GM19043 (cell line): ENCODE measurements around the gene CD2.

Experiments used
- ATAC-seq: cut with Tn5 transposase; IDR thresholded peaks from one replicate; pipeline ENCODE4 v1.9.1; 2021; ENCODE audit warnings: low read depth; ENCODE audit not compliant: unreplicated experiment

Gene CD2

DNA sequence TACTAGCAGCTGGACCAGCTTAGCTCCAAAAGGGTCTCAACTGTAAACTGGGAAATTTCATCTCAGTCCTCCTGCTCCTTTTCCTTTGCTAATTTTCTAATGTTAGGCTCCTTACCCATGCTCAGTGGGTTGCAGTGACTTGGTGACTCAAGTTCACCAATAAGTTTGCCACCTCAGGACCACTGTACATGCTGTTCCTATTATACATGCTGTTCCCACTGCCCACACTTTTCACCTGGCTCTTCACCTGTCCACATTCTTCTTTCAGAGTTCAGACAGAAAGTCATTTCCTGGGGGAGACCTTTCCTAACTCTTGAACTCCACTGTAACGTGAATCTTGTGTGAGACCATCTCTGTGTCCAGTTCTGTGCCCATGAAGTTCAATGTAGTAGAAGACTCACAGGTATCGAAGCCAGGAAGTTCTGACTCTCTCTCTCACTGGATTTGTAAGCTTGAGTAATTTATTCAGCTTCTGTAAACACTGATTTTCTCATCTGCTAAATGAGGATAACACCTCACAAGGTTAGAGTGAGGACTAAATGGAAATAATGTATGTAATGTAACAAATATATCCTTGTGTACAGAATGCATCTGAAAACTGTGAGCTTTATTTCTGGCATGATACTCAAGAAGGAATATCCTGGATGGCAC, 17.9 kb downstream of the CD2 start:
- no peak for ATAC-seq

DNA sequence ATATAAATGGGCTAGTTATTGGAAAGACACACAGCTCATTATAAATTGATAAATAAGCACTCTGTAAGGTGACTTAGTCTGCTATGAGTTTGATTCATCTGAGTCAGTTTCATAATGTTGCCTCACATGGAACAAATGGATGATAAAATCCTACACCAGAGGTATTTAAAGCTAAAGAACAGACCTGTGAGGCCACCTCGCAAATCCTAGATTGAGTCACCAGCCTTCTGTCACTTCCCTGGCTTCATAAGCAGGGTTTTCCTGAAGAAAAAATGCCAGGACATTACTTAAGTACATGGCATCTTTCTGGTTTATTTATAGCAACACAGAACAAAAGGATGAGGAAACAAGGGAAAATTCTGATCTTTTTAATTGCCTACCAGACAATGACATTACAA, 18.4 kb downstream of the CD2 start:
- ATAC-seq = no peak

DNA sequence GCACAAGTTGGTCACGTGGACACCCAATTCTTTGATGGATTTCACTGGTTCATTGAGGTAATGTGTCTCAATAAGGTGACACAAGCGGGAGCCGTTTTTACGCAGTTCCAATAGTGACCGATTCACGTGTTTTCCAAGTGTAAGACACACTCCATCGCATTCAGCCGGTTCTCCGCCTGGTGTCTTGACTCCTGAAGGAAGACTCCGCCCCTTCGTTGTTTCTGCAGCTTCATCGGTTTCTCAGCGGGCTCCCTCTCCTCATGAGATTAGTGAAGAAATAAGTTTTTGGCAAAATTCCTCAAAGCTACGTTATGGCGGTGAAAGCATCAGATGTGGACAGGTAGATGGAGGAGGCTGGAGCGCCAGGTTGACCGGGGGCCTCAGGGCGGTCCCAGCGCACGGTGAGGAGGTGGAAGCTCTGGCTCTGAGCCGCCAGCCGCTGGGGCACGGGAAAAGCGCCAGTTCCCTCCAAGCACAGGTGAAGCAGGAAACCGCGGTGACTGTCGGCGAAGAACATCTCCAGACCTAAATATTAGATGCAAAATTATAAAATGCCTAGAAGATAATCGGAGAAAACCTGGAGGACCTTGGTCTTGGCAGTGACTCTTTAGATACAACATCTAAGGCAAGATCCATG, 21.0 kb downstream of the CD2 start:
- no peak for ATAC-seq

DNA sequence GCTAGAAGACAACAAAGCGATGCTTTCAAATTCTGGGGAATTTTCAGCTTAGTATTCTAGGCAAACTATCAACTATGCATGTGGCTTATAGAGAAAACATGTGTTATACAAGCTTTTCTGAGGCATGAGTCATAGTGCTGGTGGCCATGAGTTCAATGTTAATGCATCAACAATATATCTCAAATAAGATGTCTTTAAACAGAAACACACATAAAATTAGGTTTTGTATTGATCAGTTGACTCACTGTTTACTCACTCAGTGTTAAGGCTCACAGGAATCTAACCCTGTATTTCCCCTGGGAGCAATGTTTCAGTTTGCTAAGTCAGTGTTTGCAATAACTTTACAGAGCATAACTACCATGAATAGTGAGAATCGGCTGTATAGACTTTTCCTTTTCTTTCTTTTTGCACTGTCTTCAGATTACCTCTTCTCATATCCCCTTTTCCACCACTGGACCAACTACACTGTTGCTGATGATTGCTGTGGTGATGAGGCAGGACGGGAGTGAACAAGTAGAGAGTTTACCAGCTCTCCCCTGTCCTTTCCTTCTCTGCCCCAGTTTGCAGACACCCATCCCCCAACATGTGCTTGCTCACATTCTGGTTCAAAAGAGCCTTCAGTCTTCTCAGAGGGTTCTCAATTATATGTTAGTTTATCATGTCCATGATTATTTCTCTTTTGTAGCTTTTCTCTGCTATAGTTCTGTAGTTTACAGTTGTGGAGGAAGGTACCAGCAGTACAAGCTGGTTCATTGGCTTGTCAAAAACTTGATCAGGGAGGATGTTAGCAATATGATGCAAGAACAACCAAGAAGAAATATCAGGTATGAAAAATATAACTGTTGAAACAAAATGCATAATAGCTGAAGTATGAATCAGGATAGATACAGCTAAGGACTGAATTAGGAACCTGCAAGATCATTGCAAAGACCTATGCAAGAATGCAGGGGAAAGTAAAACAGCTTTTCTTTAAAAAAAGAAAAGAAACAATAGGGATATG, 23.9 kb downstream of the CD2 start:
- no peak for ATAC-seq

DNA sequence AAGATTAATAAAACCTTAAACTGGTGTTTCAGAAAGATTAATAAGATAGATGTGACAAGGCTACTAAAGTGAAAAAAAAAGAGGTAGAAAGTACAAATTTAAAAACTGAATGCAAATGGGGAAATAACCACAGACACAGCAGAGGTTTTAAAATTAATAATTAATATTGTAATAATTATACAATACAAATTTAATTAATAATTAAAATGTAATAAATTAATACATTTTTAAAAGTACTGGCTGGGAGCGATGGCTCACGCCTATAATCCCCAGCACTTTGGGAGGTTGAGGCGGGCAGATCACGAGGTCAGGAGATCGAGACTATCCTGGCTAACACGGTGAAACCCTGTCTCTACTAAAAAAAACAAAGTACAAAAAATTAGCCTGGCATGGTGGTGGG, 26.8 kb downstream of the CD2 start:
- no peak for ATAC-seq

DNA sequence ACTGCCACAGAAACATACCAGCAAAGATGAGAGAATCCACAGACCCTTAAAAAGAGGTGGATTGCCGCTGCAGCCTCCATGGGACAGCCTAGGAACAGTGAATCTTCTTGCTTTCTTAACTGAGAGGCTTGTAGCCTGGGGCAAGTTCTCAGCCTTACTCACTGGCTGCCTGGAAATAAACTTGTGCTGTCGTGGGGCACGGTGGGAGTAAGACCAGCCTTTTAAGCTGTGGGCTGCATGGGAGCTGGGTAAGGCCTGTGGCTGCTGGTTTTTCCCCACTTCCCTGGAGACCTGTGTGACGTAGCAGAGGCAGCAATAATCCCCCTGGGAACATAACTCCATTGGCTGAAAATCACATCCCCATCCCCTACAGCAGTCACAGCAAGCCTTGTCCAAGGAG, 30.8 kb downstream of the CD2 start:
- ATAC-seq = no peak

DNA sequence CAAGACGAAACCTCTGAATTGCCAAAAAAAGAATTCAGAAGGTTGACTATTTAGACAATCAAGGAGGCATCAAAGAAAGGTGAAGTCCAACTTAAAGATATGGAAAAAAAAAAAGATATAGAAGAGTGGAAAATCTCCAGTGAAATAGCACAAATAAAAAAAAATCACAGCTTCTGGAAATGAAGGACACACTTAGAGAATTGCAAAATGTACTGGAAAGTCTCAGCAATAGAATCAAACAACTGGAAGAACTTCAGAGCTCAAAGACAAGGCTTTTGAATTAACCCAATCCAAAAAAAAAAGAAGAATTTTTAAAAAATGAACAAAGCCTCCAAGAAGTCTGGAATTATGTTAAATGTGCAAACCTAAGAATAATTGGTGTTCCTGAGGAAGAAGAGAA, 31.8 kb downstream of the CD2 start:
- ATAC-seq = no peak

DNA sequence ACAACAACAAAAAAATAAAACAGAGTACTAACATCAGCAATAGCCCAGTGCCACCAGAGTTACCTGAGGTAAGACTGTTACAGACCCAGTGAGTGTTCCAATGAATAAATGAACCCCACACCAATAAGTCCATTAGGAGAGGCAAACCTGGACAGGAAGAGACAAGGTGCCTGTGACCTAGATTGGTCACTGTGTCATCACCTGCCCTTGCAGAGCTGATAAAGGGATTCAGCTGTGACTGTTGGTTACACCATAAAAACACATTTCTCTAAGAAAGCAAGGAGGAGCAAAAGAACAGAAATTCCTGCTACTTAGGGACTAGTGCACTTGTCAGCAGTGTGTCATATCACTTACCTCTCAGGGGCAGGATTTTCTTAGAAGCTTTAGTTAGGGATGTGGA, 37.5 kb downstream of the CD2 start:
- ATAC-seq = no peak

DNA sequence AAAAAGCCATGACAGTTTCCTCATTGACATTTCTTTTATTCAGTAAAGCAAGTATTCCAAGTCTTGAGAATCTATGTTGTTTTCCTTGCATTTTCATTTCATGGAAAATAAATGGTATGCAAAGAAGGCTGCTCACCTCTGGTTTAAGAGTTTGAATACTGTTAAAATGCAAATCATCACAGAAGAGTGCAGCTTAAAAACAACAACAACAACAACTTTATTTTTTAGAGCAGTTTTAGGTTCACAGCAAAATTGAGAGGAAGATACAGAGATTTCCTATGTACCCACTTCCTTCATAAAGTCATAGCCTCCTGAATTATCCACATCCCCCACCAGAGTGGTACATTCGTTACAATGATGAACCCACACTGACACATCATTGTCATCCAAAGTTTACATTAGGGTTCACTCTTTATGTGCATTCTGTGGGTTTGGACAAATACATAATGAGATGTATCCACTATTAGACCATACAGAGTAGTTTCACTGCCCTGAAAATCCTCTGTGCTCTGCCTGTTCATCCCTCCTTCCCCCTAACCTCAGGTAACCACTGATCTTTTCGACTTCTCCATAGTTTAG, 39.2 kb downstream of the CD2 start:
- no peak for ATAC-seq

DNA sequence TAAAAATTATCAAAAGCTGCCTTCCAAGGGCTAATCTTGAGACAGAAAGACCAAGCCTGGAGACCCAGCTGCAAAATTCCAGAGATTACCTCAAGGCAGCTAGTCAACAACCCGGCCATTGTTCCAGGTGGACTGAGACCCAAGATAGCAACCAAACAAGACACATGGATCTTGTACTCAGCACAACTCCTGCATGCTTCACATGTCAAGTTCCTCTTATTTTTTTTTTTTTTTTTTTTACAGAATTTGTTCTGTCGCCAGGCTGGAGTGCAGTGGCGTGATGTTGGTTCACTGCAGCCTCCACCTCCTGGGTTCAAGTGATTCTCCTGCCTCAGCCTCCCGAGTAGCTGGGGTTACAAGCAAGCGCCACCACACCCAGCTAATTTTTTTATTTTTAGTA, 40.1 kb downstream of the CD2 start:
- no peak for ATAC-seq

DNA sequence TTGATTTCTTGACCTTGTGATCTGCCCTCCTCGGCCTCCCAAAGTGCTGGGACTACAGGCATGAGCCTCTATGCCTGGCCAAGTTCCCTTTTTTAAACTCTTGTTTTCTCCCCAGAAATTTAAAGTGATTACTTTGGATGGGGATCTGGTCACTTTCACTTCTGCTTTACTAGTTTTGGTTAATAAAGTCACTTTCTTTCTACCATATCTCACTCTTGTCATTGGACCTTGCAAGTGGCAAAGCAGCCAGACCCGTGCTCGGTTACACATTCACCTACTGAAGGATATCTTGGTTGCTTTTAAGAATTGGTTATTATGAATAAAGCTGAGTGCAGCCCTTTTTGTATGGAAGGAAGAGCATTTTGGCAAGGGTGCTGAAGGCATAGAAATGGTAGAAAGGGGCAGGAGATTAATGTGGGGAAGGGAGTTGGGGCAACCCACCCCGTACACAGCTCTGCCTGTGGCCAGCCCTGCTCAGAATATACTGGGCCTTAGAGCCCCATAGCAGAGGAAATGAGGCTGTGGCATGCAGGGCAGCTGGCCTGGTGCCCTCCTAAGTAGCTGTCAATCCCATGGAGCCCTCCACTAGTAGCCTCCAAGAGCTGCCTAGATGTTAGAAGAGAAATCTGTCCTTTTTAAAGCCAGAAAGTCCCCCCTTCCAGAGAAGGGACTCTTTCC, 40.7 kb downstream of the CD2 start:
- ATAC-seq = peak; percentile 94

DNA sequence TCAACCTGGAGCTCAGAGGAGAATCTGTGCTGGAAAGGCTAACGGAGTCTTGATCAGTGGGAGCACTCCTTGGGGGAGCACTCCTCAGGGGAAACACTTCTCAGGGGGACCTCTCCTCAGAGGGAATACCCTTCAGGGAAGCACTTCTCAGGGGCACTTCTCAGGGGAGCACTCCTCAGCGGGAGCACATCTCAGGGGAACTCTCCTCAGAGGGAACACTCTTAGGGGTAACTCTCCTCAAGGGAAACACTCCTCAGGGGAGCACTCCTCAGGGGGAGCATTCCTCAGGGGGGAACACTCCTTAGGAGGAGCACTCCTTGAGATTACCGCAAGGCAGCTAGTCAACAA, 41.2 kb downstream of the CD2 start:
- ATAC-seq = no peak

DNA sequence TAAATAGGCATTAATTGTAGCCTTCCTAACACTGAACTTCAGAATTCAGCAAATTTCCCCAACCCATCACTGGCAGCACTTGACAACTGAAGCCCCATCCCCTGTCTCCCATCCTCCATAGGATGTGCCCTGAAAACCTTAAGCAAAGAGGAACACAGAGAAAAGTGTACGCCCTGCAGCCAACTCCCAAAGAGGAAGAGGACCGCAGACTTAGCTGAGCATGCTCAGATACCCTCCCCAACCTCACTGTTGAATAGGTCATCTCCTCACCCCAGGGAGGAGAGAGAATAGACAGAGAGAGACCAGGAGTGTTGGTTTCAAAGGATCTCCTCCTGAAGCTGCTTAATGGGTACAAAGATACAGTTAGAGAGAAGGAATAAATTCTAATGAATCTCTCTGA, 50.5 kb downstream of the CD2 start:
- no peak for ATAC-seq

DNA sequence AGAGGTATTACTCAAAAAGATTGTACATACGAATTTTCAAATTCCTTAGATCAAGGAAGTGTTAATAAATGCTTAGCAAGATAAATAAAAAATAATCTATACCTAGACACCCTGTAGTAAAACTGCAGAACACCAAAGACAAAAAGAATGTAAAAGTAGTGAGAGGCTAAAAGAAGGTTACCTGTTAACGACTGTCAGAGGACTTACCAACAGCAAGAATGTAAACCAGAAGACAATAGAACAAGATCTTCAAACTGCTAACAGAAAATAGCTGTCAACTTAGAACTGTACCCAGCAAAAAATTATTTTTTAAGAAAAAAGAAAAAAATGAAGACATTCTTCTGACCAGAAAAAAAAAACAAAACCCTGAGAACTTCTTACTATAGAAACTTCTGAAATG, 51.2 kb downstream of the CD2 start:
- ATAC-seq = no peak

DNA sequence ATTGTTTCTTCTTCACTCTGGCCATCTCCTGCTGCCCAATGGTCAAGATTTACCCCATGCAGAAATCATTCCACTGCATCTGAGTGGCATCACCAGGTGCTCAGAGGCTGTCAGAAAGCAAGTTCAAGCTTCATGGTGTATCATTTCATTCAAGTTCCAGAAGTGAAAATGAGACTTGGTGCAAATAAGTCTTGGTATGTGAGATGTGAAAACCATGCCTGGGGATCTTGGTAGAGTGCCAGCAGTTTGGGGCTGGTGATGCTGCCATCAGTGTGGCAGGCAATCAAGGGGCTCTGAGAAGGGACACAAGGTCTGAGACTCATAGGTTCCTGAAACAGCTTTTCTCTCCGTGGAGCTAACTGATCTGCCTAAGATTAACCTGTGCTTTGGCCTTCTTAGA, 52.0 kb downstream of the CD2 start:
- ATAC-seq = no peak

DNA sequence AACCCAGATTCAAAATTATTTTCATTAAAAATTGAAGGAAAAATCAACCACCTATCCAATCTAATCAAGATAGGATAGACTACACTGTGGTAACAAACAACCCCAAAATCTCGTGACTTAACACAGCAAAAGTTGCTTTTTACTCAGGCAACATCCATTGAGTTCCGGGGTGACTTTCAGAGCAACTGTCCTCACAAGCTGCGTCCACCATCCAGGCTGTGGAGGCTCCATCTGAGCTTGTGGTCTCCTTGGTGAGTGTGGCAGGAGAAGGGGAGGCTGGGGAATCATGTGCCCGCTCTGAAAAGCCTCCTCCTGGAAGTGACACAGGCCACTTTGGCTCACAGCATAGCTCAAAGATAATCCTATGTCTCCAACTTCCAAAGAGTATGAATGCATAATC, 52.4 kb downstream of the CD2 start:
- ATAC-seq = no peak

DNA sequence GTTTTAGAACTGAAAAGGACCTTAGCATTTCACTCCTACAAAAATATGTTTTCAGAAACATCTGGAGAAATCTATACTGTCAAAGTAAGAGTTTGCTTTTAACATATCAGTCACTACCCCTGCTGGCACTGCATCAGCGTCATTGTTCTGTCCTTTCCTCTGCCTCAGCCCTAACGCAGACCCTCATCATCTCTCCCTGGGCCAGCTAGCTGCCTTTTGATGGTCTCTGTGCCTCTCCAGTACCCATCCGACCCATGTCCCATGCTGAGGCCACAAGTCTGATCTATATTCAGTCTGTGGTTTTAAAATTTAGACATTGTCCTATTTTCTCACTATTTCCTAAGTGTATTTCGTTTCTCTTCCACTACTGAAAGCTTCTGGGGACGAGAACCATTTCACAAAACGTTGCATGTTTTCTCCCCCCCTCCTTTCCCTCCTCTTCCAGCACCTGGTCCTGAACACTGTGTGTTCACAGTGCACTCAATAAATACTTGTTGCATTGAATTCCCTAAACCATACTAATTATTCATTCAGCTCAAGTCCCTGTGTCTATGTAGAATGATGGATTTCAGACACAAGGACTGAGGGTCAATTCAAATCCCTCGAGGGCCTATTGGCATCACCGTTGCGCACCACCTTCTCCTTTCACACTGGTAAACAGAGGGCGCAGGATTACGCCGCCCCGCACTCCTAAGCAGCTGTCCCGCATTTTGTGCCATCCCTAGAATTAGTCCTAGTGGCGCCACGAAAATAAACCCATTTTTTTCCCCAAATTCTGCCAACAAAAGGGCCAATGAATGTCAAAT, 53.4 kb downstream of the CD2 start:
- ATAC-seq = no peak

DNA sequence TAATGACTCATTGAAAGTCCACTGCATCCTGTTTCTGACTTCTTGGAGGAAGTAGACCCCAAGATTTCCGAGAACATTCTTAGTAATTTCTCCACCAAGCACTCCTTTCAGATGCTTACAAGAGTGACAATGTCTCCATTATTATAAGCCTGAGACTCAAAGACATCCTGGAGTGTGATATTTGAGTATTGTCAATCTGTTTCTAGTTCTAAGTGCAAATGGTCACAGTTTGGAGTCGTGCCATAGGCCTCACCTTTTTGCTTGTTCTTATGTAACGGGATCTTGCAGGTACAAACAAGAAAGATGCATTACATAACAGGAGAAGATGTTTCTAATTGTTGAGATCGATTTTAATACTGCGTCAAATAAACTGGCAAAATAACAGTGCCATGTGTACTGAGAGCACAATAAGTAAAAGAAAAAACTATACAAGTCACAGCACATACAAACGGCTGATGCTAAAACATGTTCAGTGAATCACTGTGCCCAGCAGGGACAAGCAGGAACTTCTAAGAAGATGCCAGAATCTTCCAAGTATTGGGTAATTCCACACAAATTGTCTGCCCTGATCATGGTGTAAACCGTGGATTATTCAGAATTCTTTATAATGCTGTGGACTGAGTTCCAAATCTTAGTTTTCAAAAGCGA, 54.1 kb downstream of the CD2 start:
- no peak for ATAC-seq

DNA sequence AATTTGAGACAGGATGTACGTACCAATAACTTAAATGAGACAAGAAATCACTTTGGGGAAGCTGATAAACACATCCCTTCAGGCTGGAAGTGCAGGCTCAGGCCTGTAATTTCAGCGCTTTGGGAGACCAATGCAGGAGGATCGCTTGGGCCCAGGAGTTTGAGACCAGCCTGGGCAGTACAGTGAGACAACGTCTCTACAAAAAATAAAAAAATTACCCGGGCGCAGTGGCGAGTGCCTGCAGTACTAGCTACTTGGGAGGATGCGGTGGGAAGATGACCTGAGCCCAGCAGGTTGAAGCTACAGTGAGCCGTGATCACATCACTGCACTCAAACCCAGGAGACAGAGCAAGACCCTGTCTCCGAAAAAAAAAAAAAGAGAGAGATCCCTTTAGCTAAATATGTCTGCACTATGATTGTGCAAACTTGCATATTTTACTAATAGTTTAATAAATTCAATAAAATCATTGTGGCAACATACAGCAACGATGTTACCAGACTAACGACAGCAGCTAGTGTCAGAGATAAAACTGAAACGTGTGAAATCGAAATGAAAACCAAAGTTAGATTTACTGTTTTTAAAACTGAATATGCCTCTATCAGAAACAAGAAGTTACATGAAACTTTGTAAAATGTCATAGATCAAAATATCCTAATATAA, 54.7 kb downstream of the CD2 start:
- ATAC-seq = no peak
